Aorta (tissue), 5 donors: ENCODE data around the gene DDX10. TPM values are rescaled to one million over a fixed set of nuclear protein-coding genes. Genes with fewer than 3 reads are reported as not detected.
"Not testable (repeated sequence)": the region's sequence is repeated elsewhere in the genome, so short reads cannot be mapped to it uniquely, and the experiment has no call there.

ENCODE experiments used
- ATAC-seq: fragments of 200-7000 bp; cut with Tn5 transposase; one replicate; pipeline ENCODE4 v1.9.1; 2022; ENCODE audit warnings: moderate library complexity; ENCODE audit not compliant: low FRiP score
- DNase-seq, 2 donors: peaks; one replicate each; pipeline ENCODE4 v3.0.0-alpha.2; 2020
- H3K27ac ChIP-seq, 2 donors: one replicate each; pipeline ENCODE4 v1.5.1; 2013; ENCODE audit warnings: low read length in 2 of 2, mild to moderate bottlenecking in 2 of 2, moderate library complexity in 2 of 2, control low read depth in 1 of 2, inconsistent platforms in 1 of 2, low read depth in 1 of 2
- H3K27me3 ChIP-seq, 2 donors: one replicate each; pipeline ENCODE4 v1.6.1; 2013; ENCODE audit warnings: control low read depth in 1 of 2, low read length in 1 of 2, mild to moderate bottlenecking in 1 of 2, moderate library complexity in 1 of 2; ENCODE audit not compliant: insufficient read depth in 2 of 2, control insufficient read depth in 1 of 2
- H3K36me3 ChIP-seq, 2 donors: one replicate each; pipeline ENCODE4 v1.6.1; 2013; ENCODE audit warnings: control low read depth in 1 of 2, low read length in 1 of 2, mild to moderate bottlenecking in 1 of 2; ENCODE audit not compliant: insufficient read depth in 2 of 2, control insufficient read depth in 1 of 2
- H3K4me1 ChIP-seq, 2 donors: one replicate each; pipeline ENCODE4 v1.6.1; 2013; ENCODE audit warnings: low read length in 2 of 2, control low read depth in 1 of 2, mild to moderate bottlenecking in 1 of 2, moderate library complexity in 1 of 2; ENCODE audit not compliant: insufficient read depth in 2 of 2, control insufficient read depth in 1 of 2
- H3K4me3 ChIP-seq, 2 donors: one replicate each; pipeline ENCODE4 v1.5.1; 2013; ENCODE audit warnings: low read length in 2 of 2, control low read depth in 1 of 2, mild to moderate bottlenecking in 1 of 2
- H3K9me3 ChIP-seq: one replicate; pipeline ENCODE4 v1.6.1; 2013; ENCODE audit warnings: mild to moderate bottlenecking, low read length; ENCODE audit not compliant: control insufficient read depth
- WGBS, 2 donors: extraction: QIAGEN DNeasy Blood & Tissue Kit; methylation state at CpG; one replicate each; pipeline ENCODE4 v1.1.7; 2013; 5-methylcytosine and 5-hydroxymethylcytosine counted together
- intact Hi-C, 2 donors: fragments of 100-400 bp; cut with DNase I; formaldehyde crosslinking; loops; one replicate each; pipeline versions ENCODE4 v1.14.2 to v1.15.0; 2022
- polyA plus RNA-seq, 2 donors: library from polyadenylated mRNA; stranded (reverse); fragments of 200-250 nt; gene quantifications; one replicate each; pipeline ENCODE4 v1.2.3, GENCODE V29; 2013
- total RNA-seq, 2 donors: library from RNA; stranded (reverse); fragmentation: NEBNext Ultra II Directional; extraction: Animal tissue kit (Norgen Biotek cat#: 25700); gene quantifications; one replicate each; pipeline ENCODE4 v1.2.1, GENCODE V29; 2021
- donor health status: healthy with polysubstance abuse.
- donor health status: Bipolar disorder and iron deficiency.
- donor health status: DM: no; HTN: no; CAD: no.
- donor health status: DM: no; HTN: no; CAD: no.
- donor health status: DM: yes; HTN: yes; CAD: no.

Gene DDX10
- total and polyA plus RNA-seq, 4 donors, result 9.3 to 24.2 (median 15.3) TPM

DNA sequence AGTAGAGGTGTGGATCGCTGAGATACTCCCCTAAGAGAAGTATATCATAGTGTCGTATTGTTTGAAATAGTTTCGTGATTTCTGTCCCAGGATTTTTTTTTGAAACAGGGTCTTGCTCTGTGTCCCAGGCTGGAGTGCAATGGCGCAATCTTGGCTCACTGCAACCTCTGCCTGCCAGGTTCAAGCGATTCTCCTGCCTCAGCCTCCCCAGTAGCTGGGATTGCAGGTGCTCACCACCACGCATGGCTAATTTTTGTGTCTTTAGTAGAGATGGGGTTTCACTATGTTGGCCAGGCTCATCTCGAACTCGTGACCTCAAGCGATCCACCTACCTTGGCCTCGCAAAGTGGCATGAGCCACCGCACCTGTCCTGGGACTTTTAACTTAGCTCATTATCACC is 159.1 kb downstream of the DDX10 start:
- ATAC-seq, H3K36me3 ChIP-seq, DNase-seq, intact Hi-C loops, H3K27ac ChIP-seq, H3K4me1 ChIP-seq, H3K9me3 ChIP-seq, H3K4me3 ChIP-seq, H3K27me3 ChIP-seq: not testable (repeated sequence)
- 97 to 98% methylated on average over 11 of the region's 11 CpGs for WGBS, 2 donors

DNA sequence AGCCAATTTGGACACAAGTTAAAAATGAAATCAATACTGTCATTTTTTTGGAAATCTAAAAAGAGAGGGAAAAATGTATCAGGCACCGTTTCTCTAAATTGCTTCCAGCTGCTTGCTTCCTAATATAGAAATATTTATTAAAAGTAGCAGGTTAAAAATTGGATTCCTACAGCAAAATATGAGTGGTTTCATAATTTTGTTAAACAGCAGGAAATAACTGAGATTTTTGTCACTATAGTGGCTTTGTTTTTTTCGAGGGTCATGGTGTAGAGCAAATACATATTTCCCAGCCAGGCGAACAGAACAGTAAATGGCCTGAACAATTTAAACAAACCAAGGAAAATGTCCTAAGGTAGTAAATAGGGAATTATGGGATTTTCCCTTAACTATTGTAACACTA is 159.7 kb downstream of the DDX10 start:
- Histone ChIP-seq H3K4me3 (no peak overlapping the region), H3K9me3 (no peaks in the 10 kb centered on the region), H3K27ac (no peak overlapping the region), H3K4me1 (no peaks in the 10 kb centered on the region), H3K36me3 (no peaks in the 10 kb centered on the region), H3K27me3 (no peaks in the 10 kb centered on the region)
- WGBS, 2 donors, result 32 to 40% methylated on average over 3 of the region's 3 CpGs
- DNase-seq (no peak), ATAC-seq (no peak)
- intact Hi-C loops, result no loop called here

DNA sequence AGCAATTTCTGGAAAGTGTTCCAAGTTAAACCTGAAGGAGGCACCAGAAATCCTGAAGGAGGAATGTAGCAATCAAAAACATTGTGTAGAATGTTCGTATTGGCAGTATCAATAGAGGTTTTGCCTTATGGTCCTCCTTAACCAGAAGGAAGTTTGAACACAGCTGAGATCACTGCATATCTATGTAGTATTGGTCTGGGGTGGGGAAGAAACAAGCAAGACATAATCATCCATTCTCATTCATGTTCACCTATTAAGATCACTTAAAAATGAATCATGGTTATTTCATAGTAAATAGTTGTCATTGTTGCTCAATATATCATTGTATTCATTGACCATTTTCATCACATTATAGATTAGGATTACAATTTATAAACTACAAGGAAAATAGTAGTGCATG is 160.5 kb downstream of the DDX10 start:
- H3K9me3 ChIP-seq, result no peaks in the 10 kb centered on the region
- no peaks in the 10 kb centered on the region for H3K36me3 ChIP-seq
- intact Hi-C loops, result no loop called here
- no peak overlapping the region for H3K27ac ChIP-seq
- 97 to 98% methylated on average over 1 of the region's 1 CpG for WGBS, 2 donors
- H3K27me3 ChIP-seq, result no peaks in the 10 kb centered on the region
- H3K4me1 ChIP-seq, result no peaks in the 10 kb centered on the region
- no peak for DNase-seq
- no peak overlapping the region for H3K4me3 ChIP-seq
- no peak for ATAC-seq

DNA sequence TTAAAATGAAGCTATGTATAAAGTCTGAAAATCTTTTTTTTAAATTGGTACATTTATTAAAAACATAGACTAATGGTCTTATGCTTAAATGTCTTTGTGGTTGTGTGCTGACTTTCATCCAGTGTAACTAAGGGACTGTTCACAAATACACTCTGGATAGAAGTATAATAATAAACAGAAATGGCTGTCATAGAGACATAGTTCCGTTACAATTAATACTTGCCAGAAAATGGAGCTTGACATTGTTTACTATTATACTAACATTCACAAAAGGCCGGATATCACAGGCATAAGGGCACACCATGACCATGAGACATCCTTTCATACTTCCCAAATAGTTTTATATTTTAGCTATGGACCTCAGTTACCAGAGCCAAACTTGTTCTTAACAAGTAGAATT is 161.3 kb downstream of the DDX10 start:
- Histone ChIP-seq H3K36me3 (no peaks in the 10 kb centered on the region), H3K4me1 (no peaks in the 10 kb centered on the region), H3K4me3 (no peak overlapping the region), H3K27me3 (no peaks in the 10 kb centered on the region), H3K9me3 (no peaks in the 10 kb centered on the region), H3K27ac (no peak overlapping the region)
- DNase-seq (no peak), ATAC-seq (no peak)
- intact Hi-C loops, result no loop called here
- WGBS, 2 donors, result 15 to 18% methylated on average over 2 of the region's 2 CpGs

DNA sequence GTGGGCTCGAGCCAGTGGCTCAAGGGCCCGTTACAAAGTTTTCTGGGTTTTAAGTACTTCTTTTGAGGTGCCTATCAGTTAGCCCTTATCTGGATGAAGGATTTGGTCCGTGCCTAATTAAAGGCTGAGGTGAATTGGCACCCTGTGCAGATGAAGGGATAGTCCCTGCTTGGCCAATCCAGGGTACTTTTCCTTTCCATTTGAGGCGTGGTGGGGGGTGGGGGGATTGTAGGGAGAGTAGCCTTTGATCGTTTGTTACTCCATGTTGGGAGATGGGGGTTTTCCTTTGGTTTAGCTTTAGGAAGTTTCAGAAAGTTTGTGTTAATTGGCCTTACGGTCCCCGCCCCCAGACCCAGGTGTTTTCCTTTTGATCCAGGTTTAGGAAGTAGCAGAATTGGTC is 170.8 kb downstream of the DDX10 start:
- intact Hi-C loops, result no loop called here
- peaks cover 0 to 2% of the 10 kb centered on the region in 2 donors for H3K4me1 ChIP-seq
- no peak overlapping the region for H3K4me3 ChIP-seq
- ATAC-seq (no peak), DNase-seq (no peak)
- peaks cover 0 to 2% of the 10 kb centered on the region in 2 donors for H3K36me3 ChIP-seq
- H3K27ac ChIP-seq, result no peak overlapping the region
- WGBS, 2 donors, result 90 to 92% methylated on average over 7 of the region's 7 CpGs
- no peaks in the 10 kb centered on the region for H3K27me3 ChIP-seq
- no peaks in the 10 kb centered on the region for H3K9me3 ChIP-seq

DNA sequence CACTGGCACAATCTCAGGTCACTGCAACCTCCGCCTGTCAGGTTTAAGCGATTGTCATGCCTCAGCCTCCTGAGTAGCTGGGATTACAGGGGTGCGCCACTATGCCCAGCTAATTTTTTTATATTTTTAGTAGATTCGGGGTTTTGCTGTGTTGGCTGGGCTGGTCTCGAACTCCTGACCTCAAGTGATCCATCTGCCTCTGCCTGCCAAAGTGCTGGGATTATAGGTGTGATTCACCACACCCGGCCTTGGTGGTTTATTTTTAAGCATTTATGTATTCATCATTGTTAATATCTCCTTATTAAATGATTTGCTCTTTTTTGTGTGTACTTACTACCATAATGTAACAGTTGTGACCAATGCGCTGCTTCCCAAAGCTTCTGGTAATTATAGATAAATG is 171.7 kb downstream of the DDX10 start:
- Histone ChIP-seq H3K9me3 (no peaks in the 10 kb centered on the region), H3K4me3 (no peak overlapping the region), H3K36me3 (peaks cover 0 to 2% of the 10 kb centered on the region in 2 donors), H3K27ac (no peak overlapping the region), H3K4me1 (peaks cover 0 to 2% of the 10 kb centered on the region in 2 donors), H3K27me3 (no peaks in the 10 kb centered on the region)
- ATAC-seq (no peak), DNase-seq (no peak)
- intact Hi-C loops, result no loop called here
- WGBS, 2 donors, result 89 to 94% methylated on average over 7 of the region's 7 CpGs

DNA sequence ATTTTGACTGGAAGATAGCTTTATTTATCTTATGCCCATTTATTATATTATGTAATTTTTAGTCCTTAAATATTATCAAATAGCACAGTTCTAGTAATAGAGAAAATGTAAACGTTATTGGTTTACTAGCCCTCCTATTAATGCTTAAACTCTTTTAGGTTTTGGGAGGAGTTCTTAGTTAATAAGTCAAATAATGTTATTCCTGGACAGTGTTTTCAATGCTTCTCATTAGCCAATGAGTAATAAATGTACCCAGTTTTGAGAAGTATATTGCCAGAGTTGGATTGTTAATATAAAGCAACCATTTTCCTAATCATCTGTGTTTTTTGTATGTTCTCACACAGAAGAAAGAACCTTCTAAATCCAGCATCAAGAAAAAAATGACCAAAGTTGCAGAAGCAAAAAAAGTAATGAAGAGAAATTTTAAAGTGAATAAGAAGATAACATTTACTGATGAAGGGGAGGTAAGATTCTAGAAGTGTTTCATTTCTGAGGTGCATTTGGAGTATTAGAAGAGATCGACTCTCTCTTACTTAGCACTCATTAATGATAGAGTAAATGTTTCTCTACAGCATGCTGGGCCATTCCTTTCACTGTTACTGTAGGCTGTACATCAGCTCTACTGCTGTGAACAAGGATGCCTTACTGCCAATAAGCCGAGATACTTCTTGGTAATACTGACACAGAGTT is 173.4 kb downstream of the DDX10 start:
- Histone ChIP-seq H3K9me3 (no peaks in the 10 kb centered on the region), H3K27ac (no peak overlapping the region), H3K36me3 (peaks cover 0 to 2% of the 10 kb centered on the region in 2 donors), H3K4me1 (no peaks in the 10 kb centered on the region), H3K27me3 (no peaks in the 10 kb centered on the region), H3K4me3 (no peak overlapping the region)
- ATAC-seq (no peak), DNase-seq (no peak)
- intact Hi-C loops, result no loop called here
- 89 to 91% methylated on average over 3 of the region's 3 CpGs for WGBS, 2 donors

DNA sequence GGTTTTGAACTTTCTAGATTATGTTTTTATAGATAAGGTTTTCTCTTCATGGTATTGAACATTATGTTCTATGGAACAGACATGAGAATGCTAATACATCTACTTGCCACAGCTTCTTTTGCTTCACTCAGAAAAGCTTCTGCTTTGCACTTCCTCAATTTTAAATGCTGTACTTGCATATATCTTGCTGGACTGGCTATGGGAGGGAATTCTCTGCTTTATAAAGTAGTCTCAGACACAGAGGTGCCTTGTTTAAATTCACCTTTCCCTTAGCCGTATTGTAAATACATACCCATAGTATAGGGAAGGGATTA is 173.9 kb downstream of the DDX10 start:
- H3K4me3 ChIP-seq, result no peak overlapping the region
- WGBS, 2 donors, result 91% methylated on average over 1 of the region's 1 CpG
- no peak for ATAC-seq
- no peaks in the 10 kb centered on the region for H3K27me3 ChIP-seq
- H3K36me3 ChIP-seq, result peaks cover 0 to 2% of the 10 kb centered on the region in 2 donors
- H3K9me3 ChIP-seq, result no peaks in the 10 kb centered on the region
- no peak for DNase-seq
- no peak overlapping the region for H3K27ac ChIP-seq
- intact Hi-C loops, result no loop called here
- H3K4me1 ChIP-seq, result no peaks in the 10 kb centered on the region

DNA sequence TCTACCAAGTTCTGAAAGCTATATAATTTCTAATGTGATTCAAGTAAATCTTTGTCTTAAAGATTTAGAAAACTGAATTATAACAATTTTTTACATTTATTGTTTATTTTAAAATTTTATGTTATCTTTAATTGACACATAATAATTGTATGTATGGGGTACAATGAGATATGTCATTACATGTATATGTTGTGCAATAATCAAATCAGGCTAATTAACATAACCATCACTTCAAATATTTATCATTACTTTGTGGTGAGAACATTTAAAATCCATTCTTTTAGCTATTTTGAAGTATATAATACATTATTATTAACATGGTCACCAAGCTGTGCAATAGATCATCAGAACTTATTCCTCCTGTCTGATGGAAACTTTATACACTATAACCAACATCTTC is 181.1 kb downstream of the DDX10 start:
- no peak for DNase-seq
- intact Hi-C loops, result no loop called here
- Histone ChIP-seq H3K27me3 (no peaks in the 10 kb centered on the region), H3K4me3 (no peak overlapping the region), H3K27ac (no peak overlapping the region), H3K4me1 (no peaks in the 10 kb centered on the region), H3K9me3 (no peaks in the 10 kb centered on the region), H3K36me3 (no peaks in the 10 kb centered on the region)
- no peak for ATAC-seq
